IPS DF 6.9 (cell line): ENCODE measurements around the gene ARHGAP44.
A peak's percentile ranks its signal among the peaks of the same experiment; 100 is the strongest.

ENCODE experiments used
- DNase-seq: peaks from one replicate; pipeline ENCODE4 v3.0.0-alpha.2; 2013; ENCODE audit warnings: low read depth, low spot score
- H3K27ac ChIP-seq: one replicate; pipeline ENCODE4 v1.5.1; 2013; ENCODE audit warnings: low read length, control low read depth
- H3K27me3 ChIP-seq: 2 replicates; pipeline ENCODE4 v1.6.1; 2013; ENCODE audit warnings: mild to moderate bottlenecking, low read length; ENCODE audit not compliant: control insufficient read depth, insufficient read depth
- H3K36me3 ChIP-seq: 2 replicates; pipeline ENCODE4 v1.6.1; 2013; ENCODE audit warnings: low read length; ENCODE audit not compliant: control insufficient read depth, insufficient read depth
- H3K4me1 ChIP-seq: 2 replicates; pipeline ENCODE4 v1.6.1; 2013; ENCODE audit warnings: low read length; ENCODE audit not compliant: control insufficient read depth, insufficient read depth
- H3K4me3 ChIP-seq: 2 replicates; pipeline ENCODE4 v1.5.1; 2013; ENCODE audit warnings: mild to moderate bottlenecking, low read length
- H3K9me3 ChIP-seq: 2 replicates; pipeline ENCODE4 v1.6.1; 2013; ENCODE audit warnings: low read length, inconsistent platforms; ENCODE audit not compliant: control insufficient read depth, insufficient read depth
- WGBS: extraction: QIAGEN DNeasy Blood & Tissue Kit; methylation state at CpG from one replicate; pipeline ENCODE4 v1.1.7; 2013; ENCODE audit warnings: mixed read lengths, missing lambda C conversion rate; ENCODE audit not compliant: insufficient read length, insufficient coverage; 5-methylcytosine and 5-hydroxymethylcytosine counted together

Gene ARHGAP44

GRCh38 chr17:12789481-12790248 is at the start of gene ARHGAP44:
ARHGAP44 (plus strand) TSS chr17:12789498; CDS start chr17:12789839, 341 bp downstream.
- Histone ChIP-seq H3K4me1 (peaks cover 2% of the 10 kb centered on the region; the same call in 1 of the 2 replicates), H3K27ac (no peak within 1 kb of the TSS), H3K27me3 (no peaks in the 10 kb centered on the region; the same call in 1 of the 2 replicates), H3K9me3 (no peaks in the 10 kb centered on the region), H3K4me3 (peak within 1 kb of the TSS; percentile 97), H3K36me3 (no peaks in the 10 kb centered on the region)
- no peak for DNase-seq
- no CpG with 5 or more reads among the region's 86 CpGs for WGBS

- no peak overlapping the region for H3K4me3 ChIP-seq
- H3K36me3 ChIP-seq: no peaks in the 10 kb centered on the region
- no peak overlapping the region for H3K27ac ChIP-seq
- no peak for DNase-seq
- WGBS: no CpG with 5 or more reads among the region's 4 CpGs
- H3K4me1 ChIP-seq: no peaks in the 10 kb centered on the region
- no peaks in the 10 kb centered on the region for H3K27me3 ChIP-seq
- H3K9me3 ChIP-seq: no peaks in the 10 kb centered on the region
These were observed 49.8 kb upstream of the ARHGAP44 start for GRCh38 chr17:12739500-12739899.

GRCh38 chr17:12743046-12743445 is 46.3 kb upstream of the ARHGAP44 start:
- H3K27me3 ChIP-seq: no peaks in the 10 kb centered on the region
- WGBS: no CpG with 5 or more reads among the region's 3 CpGs
- no peak overlapping the region for H3K4me3 ChIP-seq
- H3K4me1 ChIP-seq: no peaks in the 10 kb centered on the region
- no peaks in the 10 kb centered on the region for H3K9me3 ChIP-seq
- no peak overlapping the region for H3K27ac ChIP-seq
- DNase-seq: no peak
- no peaks in the 10 kb centered on the region for H3K36me3 ChIP-seq

GRCh38 chr17:12744298-12744697 is 45.0 kb upstream of the ARHGAP44 start:
- no peak overlapping the region for H3K27ac ChIP-seq
- H3K36me3 ChIP-seq: no peaks in the 10 kb centered on the region
- no peaks in the 10 kb centered on the region for H3K27me3 ChIP-seq
- WGBS: no CpG with 5 or more reads among the region's 5 CpGs
- no peak for DNase-seq
- H3K4me3 ChIP-seq: no peak overlapping the region
- H3K4me1 ChIP-seq: no peaks in the 10 kb centered on the region
- H3K9me3 ChIP-seq: no peaks in the 10 kb centered on the region

DNA sequence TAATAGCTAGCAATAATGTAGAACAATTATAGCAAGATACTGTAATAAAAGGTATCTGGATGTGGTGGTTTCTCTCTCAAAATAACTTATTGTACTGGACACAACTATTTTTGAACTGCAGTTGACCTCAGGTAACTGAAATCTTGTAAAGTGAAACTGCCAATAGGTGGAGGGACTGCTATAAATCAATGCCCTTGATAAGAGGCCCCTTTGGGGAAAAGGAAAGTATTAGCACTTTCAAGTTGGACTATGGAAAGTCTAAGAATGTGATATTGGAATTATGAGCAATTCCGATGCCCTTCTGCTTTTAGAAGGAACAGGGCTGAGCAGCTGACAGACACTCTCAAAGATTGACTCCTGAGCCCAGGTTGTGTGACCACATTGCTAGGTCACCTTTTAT is 44.5 kb upstream of the ARHGAP44 start:
- no peak overlapping the region for H3K4me3 ChIP-seq
- no peaks in the 10 kb centered on the region for H3K27me3 ChIP-seq
- no CpG with 5 or more reads among the region's 1 CpG for WGBS
- no peak overlapping the region for H3K27ac ChIP-seq
- no peaks in the 10 kb centered on the region for H3K36me3 ChIP-seq
- H3K4me1 ChIP-seq: no peaks in the 10 kb centered on the region
- H3K9me3 ChIP-seq: no peaks in the 10 kb centered on the region
- DNase-seq: no peak

DNA sequence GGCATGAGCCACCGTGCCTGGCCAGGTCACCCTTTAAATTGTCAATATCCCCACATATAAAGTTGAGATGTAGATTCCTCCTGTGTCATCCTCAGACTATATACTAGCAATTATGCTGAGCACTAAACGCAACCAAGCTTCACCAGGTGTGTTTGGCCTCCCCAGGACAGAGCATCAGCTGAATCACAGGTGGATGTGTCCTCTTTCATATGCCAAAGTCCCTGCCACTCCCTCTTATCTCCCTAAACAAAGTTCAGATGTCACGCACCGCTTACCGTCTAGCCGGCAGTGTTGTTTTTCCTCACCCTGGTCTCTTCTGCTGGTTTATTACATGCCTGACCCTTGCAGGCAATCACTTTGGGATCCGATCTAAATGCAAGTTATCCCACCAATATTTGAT is 43.8 kb upstream of the ARHGAP44 start:
- no peaks in the 10 kb centered on the region for H3K4me1 ChIP-seq
- H3K36me3 ChIP-seq: no peaks in the 10 kb centered on the region
- H3K27ac ChIP-seq: no peak overlapping the region
- H3K27me3 ChIP-seq: no peaks in the 10 kb centered on the region
- no peak overlapping the region for H3K4me3 ChIP-seq
- DNase-seq: no peak
- H3K9me3 ChIP-seq: no peaks in the 10 kb centered on the region
- WGBS: no CpG with 5 or more reads among the region's 7 CpGs

GRCh38 chr17:12756786-12757185 is 32.5 kb upstream of the ARHGAP44 start:
- DNase-seq: no peak
- H3K4me1 ChIP-seq: no peaks in the 10 kb centered on the region
- H3K4me3 ChIP-seq: no peak overlapping the region
- H3K27me3 ChIP-seq: no peaks in the 10 kb centered on the region
- H3K27ac ChIP-seq: no peak overlapping the region
- no peaks in the 10 kb centered on the region for H3K9me3 ChIP-seq
- H3K36me3 ChIP-seq: no peaks in the 10 kb centered on the region

DNA sequence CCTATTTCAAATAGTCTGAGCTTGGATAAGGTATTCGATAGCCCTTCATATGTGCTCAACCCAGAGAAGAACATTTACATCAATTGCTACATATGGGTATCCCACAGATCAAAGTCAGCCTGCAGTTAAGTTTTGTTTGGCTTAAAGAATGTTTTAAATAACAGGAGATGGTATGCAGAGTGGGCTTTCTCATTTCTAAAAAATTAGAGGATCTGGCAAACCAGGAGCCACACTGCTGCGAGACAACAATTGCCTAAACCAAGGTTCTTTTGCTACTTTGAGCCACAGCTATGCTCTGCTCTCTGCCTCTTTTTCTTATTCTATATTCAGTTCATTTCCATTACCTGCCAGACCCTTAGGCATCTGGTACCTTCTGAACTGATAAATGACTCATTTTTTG is 30.2 kb upstream of the ARHGAP44 start:
- H3K9me3 ChIP-seq: no peaks in the 10 kb centered on the region
- WGBS: no CpG with 5 or more reads among the region's 2 CpGs
- H3K27me3 ChIP-seq: no peaks in the 10 kb centered on the region
- H3K36me3 ChIP-seq: no peaks in the 10 kb centered on the region
- H3K4me3 ChIP-seq: no peak overlapping the region
- no peak overlapping the region for H3K27ac ChIP-seq
- no peaks in the 10 kb centered on the region for H3K4me1 ChIP-seq
- no peak for DNase-seq

GRCh38 chr17:12765548-12765947 is 23.8 kb upstream of the ARHGAP44 start:
- H3K27ac ChIP-seq: no peak overlapping the region
- no peaks in the 10 kb centered on the region for H3K9me3 ChIP-seq
- no peaks in the 10 kb centered on the region for H3K36me3 ChIP-seq
- H3K4me3 ChIP-seq: no peak overlapping the region
- H3K27me3 ChIP-seq: no peaks in the 10 kb centered on the region
- DNase-seq: no peak
- no peaks in the 10 kb centered on the region for H3K4me1 ChIP-seq
- WGBS: no CpG with 5 or more reads among the region's 6 CpGs

GRCh38 chr17:12768255-12768654 is 21.0 kb upstream of the ARHGAP44 start:
- Histone ChIP-seq H3K9me3 (no peaks in the 10 kb centered on the region), H3K27me3 (no peaks in the 10 kb centered on the region), H3K4me3 (no peak overlapping the region), H3K27ac (no peak overlapping the region), H3K4me1 (no peaks in the 10 kb centered on the region), H3K36me3 (no peaks in the 10 kb centered on the region)
- WGBS: no CpG with 5 or more reads among the region's 4 CpGs
- no peak for DNase-seq

DNA sequence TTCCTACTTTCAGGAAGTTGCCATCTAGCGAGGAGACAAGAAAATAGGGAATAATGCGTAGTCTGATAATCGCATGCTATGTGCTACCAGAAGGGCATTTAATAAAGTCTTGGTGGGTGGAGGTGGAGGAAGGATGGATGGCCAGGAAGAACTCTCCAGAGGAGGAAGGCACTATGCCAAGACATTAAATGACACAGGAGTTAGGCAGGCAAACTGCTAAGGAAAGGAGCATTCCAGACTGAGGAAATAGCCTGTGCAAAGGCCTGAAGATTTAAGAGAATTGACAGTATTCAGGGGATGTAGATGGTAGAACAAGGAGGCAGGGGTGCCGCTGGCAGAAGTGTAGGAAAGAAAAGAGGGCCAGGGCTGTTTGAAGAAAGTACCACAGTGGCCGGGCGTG is 19.3 kb upstream of the ARHGAP44 start:
- no peak for DNase-seq
- no peak overlapping the region for H3K27ac ChIP-seq
- H3K4me1 ChIP-seq: no peaks in the 10 kb centered on the region
- H3K27me3 ChIP-seq: no peaks in the 10 kb centered on the region
- H3K4me3 ChIP-seq: no peak overlapping the region
- no CpG with 5 or more reads among the region's 6 CpGs for WGBS
- no peaks in the 10 kb centered on the region for H3K9me3 ChIP-seq
- no peaks in the 10 kb centered on the region for H3K36me3 ChIP-seq
